A549 (cell line): ENCODE results near the gene SHTN1. TPM values are rescaled to one million over a fixed set of nuclear protein-coding genes. Genes with fewer than 3 reads are reported as not detected.

Experiments
- ATAC-seq, 2 experiments: fragments of 200-7000 bp in 1 of 2; fragments of >200 bp in 1 of 2; cut with Nextera tagmentation in 1 of 2; cut with Tn5 transposase in 1 of 2; 3 replicates each; pipeline versions ENCODE4 v1.8.0 to v1.9.1; 2018 to 2020; ENCODE audit warnings: mild to moderate bottlenecking in 1 of 2, moderate library complexity in 1 of 2
- CTCF ChIA-PET: fragments of 300-600 bp; sonication (Branson Sonifier 250); formaldehyde crosslinking; extraction: SDS; loops from one replicate; lab custom pipeline; 2021; ENCODE audit warnings: antibody characterized with exemption, inconsistent platforms; lab: Yijun Ruan, JAX
- POLR2A ChIA-PET: fragments of 350-600 bp; formaldehyde crosslinking; extraction: SDS; loops from one replicate; lab custom pipeline; 2021; ENCODE audit warnings: antibody characterized with exemption, inconsistent platforms; lab: Yijun Ruan, JAX
- DNase-seq, 2 experiments: peaks; one replicate each; pipeline versions ENCODE4 v3.0.0 to v3.0.0-alpha.2; 2011 to 2016; ENCODE audit warnings: low read depth in 1 of 2, low spot score in 1 of 2
- FAIRE-seq: peaks from 2 replicates; lab custom pipeline; 2011; peaks lifted over from hg19 to GRCh38; lab: Jason Lieb, UNC
- H3K27ac ChIP-seq, 2 experiments: fragments of >200 bp; sonication (Bioruptor Twin); formaldehyde crosslinking; 3 replicates each; pipeline ENCODE4 v1.5.1; 2016 to 2017
- H3K4me1 ChIP-seq: fragments of >200 bp; sonication (Bioruptor Twin); formaldehyde crosslinking; 3 replicates; pipeline ENCODE4 v1.6.1; 2016
- H3K4me2 ChIP-seq: fragments of >200 bp; sonication (Bioruptor Twin); formaldehyde crosslinking; 3 replicates; pipeline ENCODE4 v1.6.1; 2016
- H3K4me3 ChIP-seq: fragments of >200 bp; sonication (Bioruptor Twin); formaldehyde crosslinking; 3 replicates; pipeline ENCODE4 v1.5.1; 2016
- H3K9me3 ChIP-seq: fragments of >200 bp; sonication (Bioruptor Twin); formaldehyde crosslinking; 3 replicates; pipeline ENCODE4 v1.6.1; 2016
- CEBPB ChIP-seq, 2 experiments: fragments of >200 bp in 1 of 2; sonication (Bioruptor Twin) in 1 of 2; formaldehyde crosslinking in 1 of 2; IDR thresholded peaks; 2 replicates each; pipeline ENCODE4 v1.6.1; 2012 to 2016
- CHD4 ChIP-seq: fragments of 200-600 bp; sonication (generic); IDR thresholded peaks from 2 replicates; pipeline ENCODE4 v1.6.1; 2016; ENCODE audit warnings: antibody characterized with exemption, mild to moderate bottlenecking, borderline replicate concordance
- FOXS1 ChIP-seq: fragments of 250-450 bp; sonication (Bioruptor Pico); IDR thresholded peaks from 2 replicates; pipeline ENCODE4 v1.5.0; 2020; ENCODE audit warnings: mild to moderate bottlenecking, moderate library complexity
- HMGXB4 ChIP-seq: fragments of 250-450 bp; sonication (Bioruptor Pico); IDR thresholded peaks from 2 replicates; pipeline ENCODE4 v1.5.0; 2021; ENCODE audit warnings: mild to moderate bottlenecking, moderate library complexity, borderline replicate concordance
- HOXA7 ChIP-seq: fragments of 250-450 bp; sonication (Bioruptor Pico); IDR thresholded peaks from 2 replicates; pipeline ENCODE4 v1.5.0; 2020; ENCODE audit warnings: mild to moderate bottlenecking, moderate library complexity
- HOXB13 ChIP-seq: fragments of 250-450 bp; sonication (Bioruptor Pico); IDR thresholded peaks from 2 replicates; pipeline ENCODE4 v1.5.0; 2020; ENCODE audit warnings: low read depth, mild to moderate bottlenecking, moderate library complexity
- PHF8 ChIP-seq: fragments of 200-600 bp; sonication (generic); IDR thresholded peaks from 2 replicates; pipeline ENCODE4 v1.6.1; 2016; ENCODE audit warnings: low read depth, mild to moderate bottlenecking, antibody characterized with exemption, moderate library complexity, borderline replicate concordance
- POLR2A ChIP-seq: IDR thresholded peaks from 2 replicates; pipeline ENCODE4 v1.6.1; 2012; ENCODE audit warnings: mild to moderate bottlenecking, low read length
- RCOR1 ChIP-seq: fragments of 150-350 bp; IDR thresholded peaks from 2 replicates; pipeline ENCODE4 v1.6.1; 2014; ENCODE audit warnings: antibody characterized with exemption, low read length, low read depth
- RFX5 ChIP-seq: fragments of 450-650 bp; IDR thresholded peaks from 2 replicates; pipeline ENCODE4 v1.7.1; 2014; ENCODE audit warnings: antibody characterized with exemption, mild to moderate bottlenecking, moderate library complexity
- SREBF2 ChIP-seq: fragments of 450-650 bp; IDR thresholded peaks from 2 replicates; pipeline ENCODE4 v1.6.1; 2014; ENCODE audit warnings: mild to moderate bottlenecking, moderate library complexity
- ZFP36 ChIP-seq: fragments of 450-650 bp; IDR thresholded peaks from 2 replicates; pipeline ENCODE4 v1.6.1; 2014; ENCODE audit warnings: borderline replicate concordance; ENCODE audit not compliant: partially characterized antibody
- WGBS: methylation state at CpG from one replicate; pipeline ENCODE4 v1.1.6; 2017; ENCODE audit errors: missing lambda C conversion rate; 5-methylcytosine and 5-hydroxymethylcytosine counted together
- polyA plus RNA-seq, 4 experiments: library from polyadenylated mRNA; depleted of rRNA in 3 of 4; stranded (reverse); fragments of >200 nt; fragmentation: RNase III in 1 of 4; extraction: RNeasy Plus Mini Kit Qiagen cat#74134 plus additional on column Dnase treatment in 1 of 4; gene quantifications; 2 replicates in 3 of 4; 3 replicates in 1 of 4; pipeline ENCODE4 v1.2.3, GENCODE V29; 2011 to 2017
- TF ChIP-seq, protein P1 (sequence below): fragments of 250-450 bp; sonication (Bioruptor Pico); IDR thresholded peaks from 2 replicates; pipeline ENCODE4 v1.5.0; 2020; ENCODE audit warnings: low read depth, mild to moderate bottlenecking, moderate library complexity
- TF ChIP-seq, protein P2 (sequence below): IDR thresholded peaks from 2 replicates; pipeline ENCODE4 v1.6.1; 2012
- TF ChIP-seq, protein P3 (sequence below): fragments of >200 bp; sonication (Bioruptor Twin); formaldehyde crosslinking; IDR thresholded peaks from 3 replicates; pipeline ENCODE4 v1.5.1; 2016
- TF ChIP-seq, protein P4 (sequence below): fragments of 450-650 bp; IDR thresholded peaks from 2 replicates; pipeline ENCODE4 v1.6.1; 2014; ENCODE audit warnings: antibody characterized with exemption
- TF ChIP-seq, protein P5 (sequence below): IDR thresholded peaks from 2 replicates; pipeline ENCODE4 v1.6.1; 2012; ENCODE audit warnings: low read depth, borderline replicate concordance

Gene SHTN1
- polyA plus RNA-seq, 2 of the 4 experiments (the other 2 are of a cell fraction): 21.7 to 63.1 TPM

GRCh38 chr10:116926426-116926825 is 78.6 kb downstream of the SHTN1 start:
- no peak overlapping the region for H3K4me3 ChIP-seq
- 90% methylated on average over 3 of the region's 3 CpGs for WGBS
- CTCF ChIA-PET: interaction anchor here (0.6 to 1.0 kb wide), 2 partner anchors 12 to 238 kb away, joined by 3 to 4 read pairs; no protein-coding TSS in a partner anchor
- DNase-seq (no peak), ATAC-seq (no peak), FAIRE-seq (no peak)
- H3K4me2 ChIP-seq: no peak overlapping the region
- H3K27ac ChIP-seq: no peak overlapping the region
- no peaks in the 10 kb centered on the region for H3K4me1 ChIP-seq
- H3K9me3 ChIP-seq: no peaks in the 10 kb centered on the region
- POLR2A ChIA-PET: no interaction called here
- no peak for TF ChIP-seq FOXS1
- TF ChIP-seq, protein P1, sequence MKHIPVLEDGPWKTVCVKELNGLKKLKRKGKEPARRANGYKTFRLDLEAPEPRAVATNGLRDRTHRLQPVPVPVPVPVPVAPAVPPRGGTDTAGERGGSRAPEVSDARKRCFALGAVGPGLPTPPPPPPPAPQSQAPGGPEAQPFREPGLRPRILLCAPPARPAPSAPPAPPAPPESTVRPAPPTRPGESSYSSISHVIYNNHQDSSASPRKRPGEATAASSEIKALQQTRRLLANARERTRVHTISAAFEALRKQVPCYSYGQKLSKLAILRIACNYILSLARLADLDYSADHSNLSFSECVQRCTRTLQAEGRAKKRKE (CRISPR knock-in tag): no peak
- TF ChIP-seq PHF8: no peak
- no peak for TF ChIP-seq RFX5
- TF ChIP-seq CEBPB (IDR thresholded peaks at IDR 0.05): no peak
- TF ChIP-seq HOXA7 (CRISPR knock-in tag): no peak
- TF ChIP-seq SREBF2: no peak
- no peak for TF ChIP-seq ZFP36
- TF ChIP-seq, protein P2, sequence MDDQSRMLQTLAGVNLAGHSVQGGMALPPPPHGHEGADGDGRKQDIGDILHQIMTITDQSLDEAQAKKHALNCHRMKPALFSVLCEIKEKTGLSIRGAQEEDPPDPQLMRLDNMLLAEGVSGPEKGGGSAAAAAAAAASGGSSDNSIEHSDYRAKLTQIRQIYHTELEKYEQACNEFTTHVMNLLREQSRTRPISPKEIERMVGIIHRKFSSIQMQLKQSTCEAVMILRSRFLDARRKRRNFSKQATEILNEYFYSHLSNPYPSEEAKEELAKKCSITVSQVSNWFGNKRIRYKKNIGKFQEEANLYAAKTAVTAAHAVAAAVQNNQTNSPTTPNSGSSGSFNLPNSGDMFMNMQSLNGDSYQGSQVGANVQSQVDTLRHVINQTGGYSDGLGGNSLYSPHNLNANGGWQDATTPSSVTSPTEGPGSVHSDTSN: no peak
- no peak for TF ChIP-seq CHD4
- TF ChIP-seq, all 56 proteins: peak for 0

DNA sequence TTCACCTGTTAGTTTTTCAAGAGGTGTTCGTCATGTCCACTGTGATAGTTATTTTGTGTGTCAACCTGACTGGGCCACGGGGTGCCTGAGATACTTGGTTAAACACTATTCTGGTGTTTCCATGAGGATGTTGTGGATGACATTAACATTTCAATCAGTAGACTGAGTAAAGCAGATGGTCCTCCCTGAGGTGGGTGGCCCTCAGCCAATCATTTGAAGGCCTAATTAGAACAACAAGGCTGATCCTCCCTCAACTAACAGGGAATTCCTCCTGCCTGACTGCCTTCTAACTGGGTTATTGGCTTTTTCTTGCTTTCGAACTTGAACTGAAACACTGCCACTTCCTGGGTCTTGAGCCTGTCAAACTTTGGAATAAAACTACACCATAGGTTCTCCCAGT is 79.9 kb downstream of the SHTN1 start:
- FAIRE-seq: no peak
- Histone ChIP-seq H3K9me3 (no peaks in the 10 kb centered on the region), H3K4me1 (no peaks in the 10 kb centered on the region), H3K27ac (no peak overlapping the region), H3K4me2 (no peak overlapping the region), H3K4me3 (no peak overlapping the region)
- no peak for TF ChIP-seq ZFP36
- TF ChIP-seq, protein P3, sequence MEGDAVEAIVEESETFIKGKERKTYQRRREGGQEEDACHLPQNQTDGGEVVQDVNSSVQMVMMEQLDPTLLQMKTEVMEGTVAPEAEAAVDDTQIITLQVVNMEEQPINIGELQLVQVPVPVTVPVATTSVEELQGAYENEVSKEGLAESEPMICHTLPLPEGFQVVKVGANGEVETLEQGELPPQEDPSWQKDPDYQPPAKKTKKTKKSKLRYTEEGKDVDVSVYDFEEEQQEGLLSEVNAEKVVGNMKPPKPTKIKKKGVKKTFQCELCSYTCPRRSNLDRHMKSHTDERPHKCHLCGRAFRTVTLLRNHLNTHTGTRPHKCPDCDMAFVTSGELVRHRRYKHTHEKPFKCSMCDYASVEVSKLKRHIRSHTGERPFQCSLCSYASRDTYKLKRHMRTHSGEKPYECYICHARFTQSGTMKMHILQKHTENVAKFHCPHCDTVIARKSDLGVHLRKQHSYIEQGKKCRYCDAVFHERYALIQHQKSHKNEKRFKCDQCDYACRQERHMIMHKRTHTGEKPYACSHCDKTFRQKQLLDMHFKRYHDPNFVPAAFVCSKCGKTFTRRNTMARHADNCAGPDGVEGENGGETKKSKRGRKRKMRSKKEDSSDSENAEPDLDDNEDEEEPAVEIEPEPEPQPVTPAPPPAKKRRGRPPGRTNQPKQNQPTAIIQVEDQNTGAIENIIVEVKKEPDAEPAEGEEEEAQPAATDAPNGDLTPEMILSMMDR: no peak
- TF ChIP-seq, protein P4, sequence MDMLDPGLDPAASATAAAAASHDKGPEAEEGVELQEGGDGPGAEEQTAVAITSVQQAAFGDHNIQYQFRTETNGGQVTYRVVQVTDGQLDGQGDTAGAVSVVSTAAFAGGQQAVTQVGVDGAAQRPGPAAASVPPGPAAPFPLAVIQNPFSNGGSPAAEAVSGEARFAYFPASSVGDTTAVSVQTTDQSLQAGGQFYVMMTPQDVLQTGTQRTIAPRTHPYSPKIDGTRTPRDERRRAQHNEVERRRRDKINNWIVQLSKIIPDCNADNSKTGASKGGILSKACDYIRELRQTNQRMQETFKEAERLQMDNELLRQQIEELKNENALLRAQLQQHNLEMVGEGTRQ: no peak
- TF ChIP-seq, protein P5, sequence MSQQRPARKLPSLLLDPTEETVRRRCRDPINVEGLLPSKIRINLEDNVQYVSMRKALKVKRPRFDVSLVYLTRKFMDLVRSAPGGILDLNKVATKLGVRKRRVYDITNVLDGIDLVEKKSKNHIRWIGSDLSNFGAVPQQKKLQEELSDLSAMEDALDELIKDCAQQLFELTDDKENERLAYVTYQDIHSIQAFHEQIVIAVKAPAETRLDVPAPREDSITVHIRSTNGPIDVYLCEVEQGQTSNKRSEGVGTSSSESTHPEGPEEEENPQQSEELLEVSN: no peak
- no peak for TF ChIP-seq RCOR1
- TF ChIP-seq POLR2A: no peak
- no peak for TF ChIP-seq HMGXB4 (CRISPR knock-in tag)
- TF ChIP-seq HOXB13 (CRISPR knock-in tag): no peak
- ChIA-PET CTCF (no interaction called here), POLR2A (no interaction called here)
- WGBS: 90% methylated on average over 3 of the region's 3 CpGs
- no peak for ATAC-seq
- DNase-seq: no peak
